Bronchial epithelial cell (primary cell): ENCODE data around the gene ZNF831. TPM values are rescaled to one million over a fixed set of nuclear protein-coding genes. Genes with fewer than 3 reads are reported as not detected.

Source experiments
- DNase-seq: peaks from one replicate; pipeline ENCODE4 v3.0.0-alpha.2; 2010; ENCODE audit warnings: low read depth
- FAIRE-seq: peaks from 2 replicates; lab custom pipeline; 2011; peaks lifted over from hg19 to GRCh38; lab: Jason Lieb, UNC
- H3K27me3 ChIP-seq: 2 replicates; pipeline ENCODE4 v1.5.1; 2011; ENCODE audit warnings: low read length; ENCODE audit not compliant: control insufficient read depth, insufficient read depth
- H3K36me3 ChIP-seq: 2 replicates; pipeline ENCODE4 v1.5.1; 2011; ENCODE audit warnings: low read length; ENCODE audit not compliant: control insufficient read depth, insufficient read depth
- H3K4me3 ChIP-seq: 2 replicates; pipeline ENCODE4 v1.5.1; 2011; ENCODE audit warnings: mild to moderate bottlenecking, low read depth, low read length, control low read depth
- total RNA-seq: library from RNA; depleted of rRNA; stranded (reverse); fragments of >200 nt; gene quantifications from 2 replicates; pipeline ENCODE4 v1.2.1, GENCODE V29; 2014
- TF ChIP-seq, protein P1 (sequence below): IDR thresholded peaks from 2 replicates; pipeline ENCODE4 v1.5.1; 2011; ENCODE audit warnings: mild to moderate bottlenecking, moderate library complexity, low read length, control low read depth, inconsistent platforms; ENCODE audit not compliant: insufficient read depth, severe bottlenecking

Gene ZNF831
- total RNA-seq: not detected in 2 replicates

DNA sequence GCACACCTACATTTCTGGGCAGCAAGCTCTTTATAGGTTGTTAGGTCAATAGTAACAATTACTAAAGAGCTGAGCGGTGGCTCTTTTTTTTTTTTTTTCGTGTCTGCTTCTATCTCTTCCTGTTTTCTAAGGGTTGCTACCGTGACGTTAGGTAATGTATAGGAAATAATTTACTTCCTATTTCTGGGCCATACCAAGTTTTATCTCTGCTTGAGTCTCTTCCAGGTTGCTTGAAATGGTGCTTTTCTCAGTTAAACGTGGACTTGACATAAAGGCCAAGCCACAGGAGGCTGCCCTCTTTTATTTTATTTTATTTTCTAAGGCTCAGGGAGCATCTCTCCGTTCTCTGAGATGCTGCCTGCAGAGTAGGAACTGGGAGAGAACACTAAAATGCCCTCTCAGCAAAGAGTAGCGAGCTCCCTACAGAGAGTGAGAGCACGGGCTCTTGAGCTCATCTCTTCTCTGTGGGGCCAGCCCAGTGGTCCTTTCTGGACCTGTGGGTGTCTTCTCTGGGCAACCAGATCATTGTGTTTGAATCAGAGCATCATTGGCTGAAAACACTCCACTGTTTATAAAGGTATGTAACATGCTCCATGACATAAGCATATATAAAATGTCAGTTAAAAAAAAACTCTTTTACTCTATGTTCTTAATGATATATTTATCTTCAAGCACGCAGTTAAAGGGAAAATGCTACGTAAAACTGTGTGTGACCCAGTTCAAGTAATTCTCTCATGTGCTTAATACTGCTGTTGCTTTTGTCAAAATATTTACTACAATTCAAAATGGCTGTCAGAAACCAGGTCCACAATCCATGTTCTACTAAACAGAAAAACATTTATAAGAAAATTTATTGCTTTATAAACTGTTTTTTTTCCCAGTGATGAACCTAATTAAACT, at the start of gene ZNF831:
Gene ZNF831 (plus strand): TSS at position 191 of the 900 bp plus-strand sequence. CDS start 27,199 bp downstream, outside the sequence.
- Histone ChIP-seq H3K27me3 (no peaks in the 10 kb centered on the region), H3K4me3 (no peak within 1 kb of the TSS), H3K36me3 (no peaks in the 10 kb centered on the region)
- TF ChIP-seq, protein P1, sequence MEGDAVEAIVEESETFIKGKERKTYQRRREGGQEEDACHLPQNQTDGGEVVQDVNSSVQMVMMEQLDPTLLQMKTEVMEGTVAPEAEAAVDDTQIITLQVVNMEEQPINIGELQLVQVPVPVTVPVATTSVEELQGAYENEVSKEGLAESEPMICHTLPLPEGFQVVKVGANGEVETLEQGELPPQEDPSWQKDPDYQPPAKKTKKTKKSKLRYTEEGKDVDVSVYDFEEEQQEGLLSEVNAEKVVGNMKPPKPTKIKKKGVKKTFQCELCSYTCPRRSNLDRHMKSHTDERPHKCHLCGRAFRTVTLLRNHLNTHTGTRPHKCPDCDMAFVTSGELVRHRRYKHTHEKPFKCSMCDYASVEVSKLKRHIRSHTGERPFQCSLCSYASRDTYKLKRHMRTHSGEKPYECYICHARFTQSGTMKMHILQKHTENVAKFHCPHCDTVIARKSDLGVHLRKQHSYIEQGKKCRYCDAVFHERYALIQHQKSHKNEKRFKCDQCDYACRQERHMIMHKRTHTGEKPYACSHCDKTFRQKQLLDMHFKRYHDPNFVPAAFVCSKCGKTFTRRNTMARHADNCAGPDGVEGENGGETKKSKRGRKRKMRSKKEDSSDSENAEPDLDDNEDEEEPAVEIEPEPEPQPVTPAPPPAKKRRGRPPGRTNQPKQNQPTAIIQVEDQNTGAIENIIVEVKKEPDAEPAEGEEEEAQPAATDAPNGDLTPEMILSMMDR: no peak
- FAIRE-seq (no peak), DNase-seq (no peak)

DNA sequence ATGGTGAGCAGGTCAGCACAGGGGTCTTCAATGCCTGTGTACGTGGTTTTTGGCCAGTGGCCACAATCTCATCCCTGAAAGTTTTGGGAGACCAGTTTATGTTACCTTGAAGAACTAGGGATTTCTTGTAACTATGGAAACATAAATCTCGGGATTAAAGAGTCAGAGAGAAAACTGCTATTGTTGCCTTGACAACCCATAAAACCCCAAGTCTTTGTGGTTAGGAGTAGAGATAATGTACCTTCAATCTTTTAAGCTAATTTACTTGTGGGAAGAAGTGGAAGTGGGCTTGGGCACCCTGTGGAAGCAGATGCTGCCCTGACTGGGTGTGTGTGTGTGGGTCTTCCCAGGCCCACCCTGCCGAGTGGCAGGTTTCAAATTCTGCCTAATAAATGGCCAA, 46.1 kb upstream of the ZNF831 start:
- FAIRE-seq: no peak
- Histone ChIP-seq H3K4me3 (no peak overlapping the region), H3K27me3 (no peaks in the 10 kb centered on the region), H3K36me3 (no peaks in the 10 kb centered on the region)
- DNase-seq: no peak
- TF ChIP-seq, protein P1: no peak

DNA sequence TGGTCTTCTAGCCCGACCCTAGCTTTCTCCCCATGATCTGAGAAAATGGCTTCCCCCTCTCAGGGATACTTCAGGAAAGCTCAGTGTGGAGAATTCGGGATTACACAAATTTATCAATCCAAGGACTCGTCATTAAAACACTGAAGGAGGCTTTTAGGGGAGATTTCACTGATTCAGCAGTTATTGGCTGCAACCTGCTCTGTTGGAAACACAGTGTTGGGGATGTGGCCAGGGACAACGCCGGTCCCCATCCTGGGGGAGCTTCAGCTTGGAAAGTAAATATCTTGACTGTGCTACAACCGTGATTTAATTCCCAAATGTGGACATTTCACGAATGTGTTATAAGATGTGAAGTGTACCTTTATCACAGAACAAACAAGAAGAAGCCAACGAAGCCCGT, 44.8 kb upstream of the ZNF831 start:
- no peak for FAIRE-seq

DNA sequence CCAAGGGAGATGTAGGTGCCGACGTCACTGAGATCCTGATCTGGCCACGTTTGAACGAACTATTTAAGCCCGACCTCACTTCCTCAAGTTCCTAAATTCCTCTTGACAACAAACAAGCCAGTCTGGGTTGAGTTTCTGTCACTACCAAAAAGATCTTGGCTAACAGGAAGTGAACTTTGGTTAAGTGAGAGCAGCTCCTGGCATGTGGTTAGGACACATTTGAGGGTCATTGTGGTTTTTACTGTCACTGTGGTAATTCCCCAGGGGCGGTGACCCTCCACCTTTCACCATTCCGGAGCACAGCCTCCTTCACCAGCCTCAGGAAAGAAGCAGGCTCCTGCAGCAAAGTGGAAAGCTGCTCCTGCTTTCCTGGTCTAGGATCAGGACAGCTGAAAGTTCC, 43.1 kb upstream of the ZNF831 start:
- DNase-seq: no peak
- TF ChIP-seq, protein P1: no peak

More for the DNA sequence above, 44.8 kb upstream of the ZNF831 start:
- DNase-seq: no peak
- H3K4me3 ChIP-seq: no peak overlapping the region
- H3K36me3 ChIP-seq: no peaks in the 10 kb centered on the region
- no peaks in the 10 kb centered on the region for H3K27me3 ChIP-seq
- TF ChIP-seq, protein P1: no peak

DNA sequence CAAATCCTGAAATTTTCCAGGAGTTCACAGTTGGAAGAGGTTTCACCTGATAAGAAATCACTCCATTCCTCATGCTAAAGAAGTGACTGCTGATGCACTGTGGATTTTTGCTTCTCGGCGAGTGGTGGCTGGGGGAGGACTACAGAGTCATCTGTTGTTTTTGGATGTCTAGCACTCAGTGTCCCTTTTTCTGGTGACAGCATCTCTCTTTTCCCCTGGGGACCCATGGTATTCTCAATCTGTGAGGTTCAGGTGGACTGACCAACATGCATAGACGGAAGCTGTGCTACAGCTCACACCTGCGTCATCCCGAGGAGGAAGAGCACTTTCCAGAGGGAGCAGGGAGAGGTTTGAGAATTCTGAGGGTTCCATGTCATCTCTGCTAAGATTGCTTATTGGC, 42.7 kb upstream of the ZNF831 start:
- TF ChIP-seq, protein P1: no peak
- H3K36me3 ChIP-seq: no peaks in the 10 kb centered on the region
- no peak overlapping the region for H3K4me3 ChIP-seq
- DNase-seq (no peak), FAIRE-seq (no peak)
- H3K27me3 ChIP-seq: no peaks in the 10 kb centered on the region

More for the DNA sequence above, 43.1 kb upstream of the ZNF831 start:
- Histone ChIP-seq H3K27me3 (no peaks in the 10 kb centered on the region), H3K4me3 (no peak overlapping the region), H3K36me3 (no peaks in the 10 kb centered on the region)
- no peak for FAIRE-seq
